ENCODE measurements around the gene UBALD1. TPM values are rescaled to one million over a fixed set of nuclear protein-coding genes. Genes with fewer than 3 reads are reported as not detected.

UBALD1 gene
- total and polyA plus RNA-seq, 9 of the 15 experiments (the other 6 are each of a cell fraction or from before 2014, with no cell fraction given): 1.3 to 38.0 (median 6.2) TPM; not detected in 2

DNA sequence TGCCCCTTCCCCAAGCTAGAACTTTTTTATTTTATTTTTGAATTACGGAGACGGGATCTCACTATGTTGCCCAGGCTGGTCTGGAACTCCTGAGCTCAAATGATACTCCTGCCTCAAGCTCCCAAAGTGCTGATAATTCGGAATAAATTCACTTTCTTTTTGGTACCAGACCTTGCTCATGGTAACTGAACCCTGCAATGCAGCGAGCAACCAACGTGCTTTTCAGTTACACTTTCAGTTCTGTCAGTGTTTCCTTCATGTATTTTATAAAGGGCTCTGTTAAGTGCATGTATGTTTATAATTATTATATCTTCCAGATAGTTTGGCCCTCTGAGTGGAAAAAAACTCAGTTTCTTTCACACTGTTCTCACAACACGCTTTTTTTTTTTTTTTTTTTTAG is 44.6 kb downstream of the UBALD1 start:
- ChIA-PET POLR2A (interaction anchor here (0.7 kb wide), 1 partner anchor 37 kb away, joined by 3 read pairs; no protein-coding TSS in a partner anchor), CTCF (ENCODE audit: low intra/inter-chr PET ratio) (no interaction called here)
- peaks cover 15 to 48% of the 10 kb centered on the region in 2 experiments for H3K27me3 ChIP-seq (ENCODE audit: control insufficient read depth in 2 of 2, insufficient read depth in 2 of 2, low read length in 2 of 2)
- no peaks in the 10 kb centered on the region for H3K36me3 ChIP-seq (ENCODE audit: control insufficient read depth, insufficient read depth, low read length)
- H3K9ac ChIP-seq (ENCODE audit: insufficient read depth in 1 of 2, low read depth in 2 of 2, low read length in 2 of 2): no peak overlapping the region
- WGBS (ENCODE audit: insufficient coverage, low coverage, missing lambda C conversion rate): 17% methylated on average over 5 of the region's 6 CpGs
- H3K4me1 ChIP-seq (replicated peaks in 1 of 2; ENCODE audit: control insufficient read depth in 2 of 2, insufficient read depth in 2 of 2, low read length in 2 of 2): no peaks in the 10 kb centered on the region
- H3K4me3 ChIP-seq: no peak overlapping the region
- H3K27ac ChIP-seq (ENCODE audit: extremely low read depth, low read depth, low read length): no peak overlapping the region
- TF ChIP-seq CBX8 (IDR thresholded peaks at IDR 0.05; ENCODE audit: borderline replicate concordance, extremely low read depth, low read depth, low read length, poor library complexity, severe bottlenecking) (peak; percentile 86), PTBP1 (IDR thresholded peaks at IDR 0.05; ENCODE audit: low read depth, low read length) (no peak), NFRKB (IDR thresholded peaks at IDR 0.05; ENCODE audit: low read depth) (no peak), ZNF121 (CRISPR knock-in tag; conservative IDR thresholded peaks at IDR 0.05) (0 out of 2 replicates have a peak, but pooled peaks have one; percentile 19)
- TF ChIP-seq, protein P1, sequence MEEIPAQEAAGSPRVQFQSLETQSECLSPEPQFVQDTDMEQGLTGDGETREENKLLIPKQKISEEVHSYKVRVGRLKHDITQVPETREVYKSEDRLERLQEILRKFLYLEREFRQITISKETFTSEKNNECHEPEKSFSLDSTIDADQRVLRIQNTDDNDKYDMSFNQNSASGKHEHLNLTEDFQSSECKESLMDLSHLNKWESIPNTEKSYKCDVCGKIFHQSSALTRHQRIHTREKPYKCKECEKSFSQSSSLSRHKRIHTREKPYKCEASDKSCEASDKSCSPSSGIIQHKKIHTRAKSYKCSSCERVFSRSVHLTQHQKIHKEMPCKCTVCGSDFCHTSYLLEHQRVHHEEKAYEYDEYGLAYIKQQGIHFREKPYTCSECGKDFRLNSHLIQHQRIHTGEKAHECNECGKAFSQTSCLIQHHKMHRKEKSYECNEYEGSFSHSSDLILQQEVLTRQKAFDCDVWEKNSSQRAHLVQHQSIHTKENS (CRISPR knock-in tag; IDR thresholded peaks at IDR 0.05): no peak
- ATAC-seq (no peak), FAIRE-seq (no peak), DNase-seq (ENCODE audit: extremely low read depth in 1 of 4, low spot score in 3 of 4) (no peak)
- H4K20me1 ChIP-seq (replicated peaks; ENCODE audit: control insufficient read depth, insufficient read depth, low read length): no peaks in the 10 kb centered on the region
- no peak overlapping the region for H2AFZ ChIP-seq (ENCODE audit: low read depth, low read length)
- no peaks in the 10 kb centered on the region for H3K9me3 ChIP-seq (replicated peaks; ENCODE audit: control insufficient read depth, insufficient read depth, low read depth, low read length)
- no peak overlapping the region for H3K4me2 ChIP-seq (ENCODE audit: insufficient read depth, low read length)
- BruUV-seq (replicated peaks): no TSS peak
- intact Hi-C loops (cut with micrococcal nuclease): no loop called here
- H3K9me1 ChIP-seq (ENCODE audit: control insufficient read depth, insufficient read depth, low read length): no peaks in the 10 kb centered on the region
- H3K79me2 ChIP-seq (ENCODE audit: control insufficient read depth, insufficient read depth, low read length): no peaks in the 10 kb centered on the region
- in situ Hi-C loops (cut with MboI): no loop called here
